HG03139 (cell line): ENCODE results near the gene SEC62.
"Not testable (repeated sequence)": the region's sequence is repeated elsewhere in the genome, so short reads cannot be mapped to it uniquely, and the experiment has no call there.

Experiments
- ATAC-seq: cut with Tn5 transposase; IDR thresholded peaks from one replicate; pipeline ENCODE4 v1.9.1; 2021; ENCODE audit not compliant: unreplicated experiment

SEC62 gene

GRCh38 chr3:170012683-170013400, 46.2 kb downstream of the SEC62 start:
- no peak for ATAC-seq

GRCh38 chr3:170016057-170016456, 49.5 kb downstream of the SEC62 start:
- no peak for ATAC-seq

- ATAC-seq, result not testable (repeated sequence)
Observed at GRCh38 chr3:170019306-170019705, 52.7 kb downstream of the SEC62 start.

- no peak for ATAC-seq
Observed at GRCh38 chr3:170021083-170021482, 54.5 kb downstream of the SEC62 start.

GRCh38 chr3:170022336-170022735, 55.7 kb downstream of the SEC62 start:
- no peak for ATAC-seq

- ATAC-seq, result no peak
Observed at GRCh38 chr3:170023165-170023564, 56.6 kb downstream of the SEC62 start.

GRCh38 chr3:170024581-170024980, 58.0 kb downstream of the SEC62 start:
- ATAC-seq, result no peak

GRCh38 chr3:170027233-170028102, 60.9 kb downstream of the SEC62 start:
- no peak for ATAC-seq

- no peak for ATAC-seq
Observed at GRCh38 chr3:170033489-170033888, 66.9 kb downstream of the SEC62 start.

- peak; percentile 81 for ATAC-seq
Observed at GRCh38 chr3:170037463-170038433, 71.1 kb downstream of the SEC62 start, which contains the start of gene GPR160. TSS of gene GPR160 (plus strand) at chr3:170037995. CDS start at chr3:170083973, 45,978 bp downstream.

GRCh38 chr3:170038434-170039110, 72.0 kb downstream of the SEC62 start:
- peak; percentile 6 for ATAC-seq

GRCh38 chr3:170040418-170040817, 73.8 kb downstream of the SEC62 start:
- no peak for ATAC-seq

- no peak for ATAC-seq
Observed at GRCh38 chr3:170043506-170043905, 76.9 kb downstream of the SEC62 start.

- ATAC-seq, result no peak
Observed at GRCh38 chr3:170044271-170044670, 77.7 kb downstream of the SEC62 start.

- peak; percentile 79 for ATAC-seq
Observed at GRCh38 chr3:170044795-170045244, 78.2 kb downstream of the SEC62 start.

GRCh38 chr3:170046269-170047132, 79.9 kb downstream of the SEC62 start:
- no peak for ATAC-seq

- ATAC-seq, result no peak
Observed at GRCh38 chr3:170047133-170047404, 80.5 kb downstream of the SEC62 start.
